ENCODE data around the gene CMTM6.
"Not testable (repeated sequence)": the region's sequence is repeated elsewhere in the genome, so short reads cannot be mapped to it uniquely, and the experiment has no call there.

Gene CMTM6

GRCh38 chr3:32443478-32443877 lies 59.2 kb downstream of the CMTM6 start:
- no peak for DNase-seq (ENCODE audit: low spot score)

- no peak for DNase-seq (ENCODE audit: low spot score)
Observed at GRCh38 chr3:32442766-32443165, 59.9 kb downstream of the CMTM6 start.

- no peak for DNase-seq (ENCODE audit: low spot score)
Observed at GRCh38 chr3:32440611-32441350, 61.9 kb downstream of the CMTM6 start.

- not testable (repeated sequence) for DNase-seq (ENCODE audit: low spot score)
Observed at GRCh38 chr3:32439421-32439820, 63.2 kb downstream of the CMTM6 start.

GRCh38 chr3:32438596-32439344 lies 63.9 kb downstream of the CMTM6 start:
- no peak for DNase-seq (ENCODE audit: low spot score)

GRCh38 chr3:32437896-32438295 lies 64.8 kb downstream of the CMTM6 start:
- no peak for DNase-seq (ENCODE audit: low spot score)

- no peak for DNase-seq (ENCODE audit: low spot score)
Observed at GRCh38 chr3:32436816-32437189, 65.8 kb downstream of the CMTM6 start.

- no peak for DNase-seq (ENCODE audit: low spot score)
Observed at GRCh38 chr3:32435911-32436815, 66.5 kb downstream of the CMTM6 start.

- DNase-seq (ENCODE audit: low spot score), result no peak
Observed at GRCh38 chr3:32434206-32434605, 68.4 kb downstream of the CMTM6 start.

GRCh38 chr3:32432711-32433530 lies 69.7 kb downstream of the CMTM6 start:
- DNase-seq (ENCODE audit: low spot score), result no peak

- DNase-seq (ENCODE audit: low spot score), result no peak
Observed at GRCh38 chr3:32432045-32432710, 70.5 kb downstream of the CMTM6 start.

- no peak for DNase-seq (ENCODE audit: low spot score)
Observed at GRCh38 chr3:32431481-32431880, 71.2 kb downstream of the CMTM6 start.

All from hematopoietic multipotent progenitor cell treated with erythropoietin and hydrocortisone succinate and interleukin-3 and kit ligand, for 15 days (in vitro differentiated cells).